Neural cell (in vitro differentiated cells): Measurements from ENCODE around the gene SWI5. TPM values are rescaled to one million over a fixed set of nuclear protein-coding genes. Genes with fewer than 3 reads are reported as not detected.

Source experiments
- H2AFZ ChIP-seq: fragments of 200-600, 300-800 bp; sonication (generic), shearing (Covaris generic); 2 replicates; pipeline ENCODE4 v1.6.0; 2014; ENCODE audit warnings: low read depth, mild to moderate bottlenecking, antibody characterized with exemption, low read length, moderate library complexity
- H3F3A ChIP-seq: fragments of 200-600 bp; shearing (Covaris generic); 2 replicates; pipeline ENCODE4 v1.6.1; 2016; ENCODE audit warnings: mild to moderate bottlenecking, moderate library complexity, mixed read lengths, antibody characterized with exemption, low read length; ENCODE audit not compliant: insufficient read depth, poor library complexity, severe bottlenecking
- H3K27ac ChIP-seq: fragments of 200-600, 300-800 bp; sonication (generic), shearing (Covaris generic); 2 replicates; pipeline ENCODE4 v1.5.1; 2014; ENCODE audit warnings: mild to moderate bottlenecking, low read length, moderate library complexity
- H3K27me3 ChIP-seq: fragments of 300-800, 200-600 bp; sonication (generic), shearing (Covaris generic); 2 replicates; pipeline ENCODE4 v1.6.0; 2014; ENCODE audit warnings: mild to moderate bottlenecking, low read depth, low read length, moderate library complexity; ENCODE audit not compliant: insufficient read depth
- H3K36me3 ChIP-seq: fragments of 300-800, 200-600 bp; sonication (generic), shearing (Covaris generic); 2 replicates; pipeline ENCODE4 v1.5.1; 2014; ENCODE audit warnings: mild to moderate bottlenecking, antibody characterized with exemption, low read length, moderate library complexity; ENCODE audit not compliant: insufficient read depth
- H3K4me2 ChIP-seq: fragments of 300-800, 200-600 bp; sonication (generic), shearing (Covaris generic); 2 replicates; pipeline ENCODE4 v1.6.0; 2014; ENCODE audit warnings: mild to moderate bottlenecking, low read length
- H3K4me3 ChIP-seq: fragments of 300-800, 200-600 bp; sonication (generic), shearing (Covaris generic); 2 replicates; pipeline ENCODE4 v1.5.1; 2014; ENCODE audit warnings: mild to moderate bottlenecking, low read length, moderate library complexity
- H3K79me2 ChIP-seq: fragments of 200-600 bp; shearing (Covaris generic); replicated peaks from 2 replicates; pipeline ENCODE4 v1.6.0; 2014; ENCODE audit warnings: mild to moderate bottlenecking, low read length, moderate library complexity; ENCODE audit not compliant: insufficient read depth
- H3K9ac ChIP-seq: fragments of 300-800, 200-600 bp; sonication (generic), shearing (Covaris generic); 2 replicates; pipeline ENCODE4 v1.6.1; 2016; ENCODE audit warnings: mild to moderate bottlenecking, low read length, mixed read lengths
- H3K9me2 ChIP-seq: fragments of 200-600 bp; shearing (Covaris generic); 2 replicates; pipeline ENCODE4 v1.6.1; 2016; ENCODE audit warnings: mild to moderate bottlenecking, low read length, mixed read lengths; ENCODE audit not compliant: insufficient read depth
- H3K9me3 ChIP-seq: fragments of 200-600, 300-800 bp; sonication (generic), shearing (Covaris generic); 2 replicates; pipeline ENCODE4 v1.6.1; 2016; ENCODE audit warnings: mild to moderate bottlenecking, mixed run types, low read length, moderate library complexity, mixed read lengths
- H4K20me1 ChIP-seq: fragments of 200-600 bp; shearing (Covaris generic); 2 replicates; pipeline ENCODE4 v1.6.1; 2016; ENCODE audit warnings: mild to moderate bottlenecking, mixed run types; ENCODE audit not compliant: insufficient read depth
- EP300 ChIP-seq: fragments of 450-650 bp; conservative IDR thresholded peaks from 2 replicates; pipeline ENCODE4 v1.6.1; 2014; ENCODE audit warnings: antibody characterized with exemption, mild to moderate bottlenecking, moderate library complexity; ENCODE audit not compliant: poor library complexity, severe bottlenecking
- EZH2 ChIP-seq: fragments of 200-600, 300-800 bp; shearing (Covaris generic), sonication (generic); IDR thresholded peaks from 2 replicates; pipeline ENCODE4 v1.6.1; 2014; ENCODE audit warnings: antibody characterized with exemption, low read length, borderline replicate concordance, mild to moderate bottlenecking; ENCODE audit not compliant: insufficient read depth, poor library complexity, severe bottlenecking
- MXI1 ChIP-seq: fragments of 450-650 bp; conservative IDR thresholded peaks from 2 replicates; pipeline ENCODE4 v1.6.1; 2014; ENCODE audit warnings: antibody characterized with exemption, mild to moderate bottlenecking; ENCODE audit not compliant: poor library complexity, severe bottlenecking
- POLR2AphosphoS5 ChIP-seq: IDR thresholded peaks from 2 replicates; pipeline ENCODE4 v1.6.1; 2012
- RAD21 ChIP-seq: fragments of 450-650 bp; conservative IDR thresholded peaks from 2 replicates; pipeline ENCODE4 v1.6.1; 2014; ENCODE audit warnings: antibody characterized with exemption, mild to moderate bottlenecking, moderate library complexity
- SMC3 ChIP-seq: fragments of 450-650 bp; conservative IDR thresholded peaks from 2 replicates; pipeline ENCODE4 v1.6.1; 2014; ENCODE audit warnings: antibody characterized with exemption, mild to moderate bottlenecking, moderate library complexity; ENCODE audit not compliant: poor library complexity
- TAF1 ChIP-seq: IDR thresholded peaks from 2 replicates; pipeline ENCODE4 v1.6.1; 2012; ENCODE audit warnings: low read depth
- polyA plus RNA-seq: library from polyadenylated mRNA; depleted of rRNA; stranded (reverse); fragments of >200 nt; gene quantifications from 2 replicates; pipeline ENCODE4 v1.2.3, GENCODE V29; 2014
- TF ChIP-seq, protein P1 (sequence below): fragments of 450-650 bp; IDR thresholded peaks from 2 replicates; pipeline ENCODE4 v1.5.1; 2014; ENCODE audit warnings: antibody characterized with exemption, mild to moderate bottlenecking, moderate library complexity; ENCODE audit not compliant: poor library complexity, severe bottlenecking
- TF ChIP-seq, protein P2 (sequence below): IDR thresholded peaks from 2 replicates; pipeline ENCODE4 v1.6.1; 2012; ENCODE audit warnings: borderline replicate concordance

Gene SWI5
- polyA plus RNA-seq, 1 donor from 2014 or later = 67.1 TPM

DNA sequence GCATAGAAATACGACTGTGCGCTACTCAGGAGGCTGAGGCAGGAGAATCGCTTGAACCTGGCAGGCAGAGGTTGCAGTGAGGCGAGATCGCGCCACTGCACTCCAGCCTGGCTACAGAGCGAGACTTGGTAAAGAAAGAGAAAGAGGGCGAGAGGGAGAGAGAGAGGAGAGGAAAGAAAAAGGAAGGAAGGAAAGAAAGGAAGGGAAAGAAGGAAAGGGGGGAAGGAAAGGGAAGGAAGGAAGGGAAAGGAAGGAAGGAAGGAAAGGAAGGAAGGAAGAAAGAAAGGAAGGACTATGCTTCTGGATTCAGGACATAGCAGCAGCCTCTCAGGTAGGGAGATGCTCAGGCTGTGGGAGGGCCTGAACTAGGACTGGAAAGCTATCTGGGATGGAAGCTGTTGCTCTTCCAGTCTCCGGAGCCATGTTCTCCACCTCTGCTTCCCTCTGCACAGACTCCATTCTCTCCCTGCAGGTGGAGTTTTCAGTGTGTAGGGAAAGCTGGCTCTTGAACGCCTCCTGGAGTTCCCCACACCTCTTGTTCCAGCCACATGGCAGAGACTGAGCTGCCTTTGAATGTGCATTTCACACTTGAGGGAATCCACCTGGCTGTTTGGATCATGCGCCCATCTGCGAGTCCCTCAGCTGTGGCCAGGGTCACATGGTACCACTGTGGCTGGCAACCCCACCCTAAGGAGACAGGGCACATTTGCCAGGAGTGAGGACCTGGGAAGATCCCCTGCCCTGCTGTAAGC, 9.1 kb downstream of the SWI5 start:
- Histone ChIP-seq H3K27me3 (no peaks in the 10 kb centered on the region), H3K4me2 (no peak overlapping the region), H3K4me3 (no peak overlapping the region), H3K27ac (no peak overlapping the region), H3K9ac (no peak overlapping the region), H3K36me3 (peaks cover 4% of the 10 kb centered on the region), H3K9me3 (no peaks in the 10 kb centered on the region), H3K79me2 (no peaks in the 10 kb centered on the region), H3F3A (no peaks in the 10 kb centered on the region), H4K20me1 (no peaks in the 10 kb centered on the region), H2AFZ (no peak overlapping the region), H3K9me2 (no peaks in the 10 kb centered on the region)
- no peak for TF ChIP-seq RAD21
- TF ChIP-seq, protein P1, sequence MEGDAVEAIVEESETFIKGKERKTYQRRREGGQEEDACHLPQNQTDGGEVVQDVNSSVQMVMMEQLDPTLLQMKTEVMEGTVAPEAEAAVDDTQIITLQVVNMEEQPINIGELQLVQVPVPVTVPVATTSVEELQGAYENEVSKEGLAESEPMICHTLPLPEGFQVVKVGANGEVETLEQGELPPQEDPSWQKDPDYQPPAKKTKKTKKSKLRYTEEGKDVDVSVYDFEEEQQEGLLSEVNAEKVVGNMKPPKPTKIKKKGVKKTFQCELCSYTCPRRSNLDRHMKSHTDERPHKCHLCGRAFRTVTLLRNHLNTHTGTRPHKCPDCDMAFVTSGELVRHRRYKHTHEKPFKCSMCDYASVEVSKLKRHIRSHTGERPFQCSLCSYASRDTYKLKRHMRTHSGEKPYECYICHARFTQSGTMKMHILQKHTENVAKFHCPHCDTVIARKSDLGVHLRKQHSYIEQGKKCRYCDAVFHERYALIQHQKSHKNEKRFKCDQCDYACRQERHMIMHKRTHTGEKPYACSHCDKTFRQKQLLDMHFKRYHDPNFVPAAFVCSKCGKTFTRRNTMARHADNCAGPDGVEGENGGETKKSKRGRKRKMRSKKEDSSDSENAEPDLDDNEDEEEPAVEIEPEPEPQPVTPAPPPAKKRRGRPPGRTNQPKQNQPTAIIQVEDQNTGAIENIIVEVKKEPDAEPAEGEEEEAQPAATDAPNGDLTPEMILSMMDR = no peak
- TF ChIP-seq TAF1 = no peak
- no peak for TF ChIP-seq EP300
- no peak for TF ChIP-seq MXI1

DNA sequence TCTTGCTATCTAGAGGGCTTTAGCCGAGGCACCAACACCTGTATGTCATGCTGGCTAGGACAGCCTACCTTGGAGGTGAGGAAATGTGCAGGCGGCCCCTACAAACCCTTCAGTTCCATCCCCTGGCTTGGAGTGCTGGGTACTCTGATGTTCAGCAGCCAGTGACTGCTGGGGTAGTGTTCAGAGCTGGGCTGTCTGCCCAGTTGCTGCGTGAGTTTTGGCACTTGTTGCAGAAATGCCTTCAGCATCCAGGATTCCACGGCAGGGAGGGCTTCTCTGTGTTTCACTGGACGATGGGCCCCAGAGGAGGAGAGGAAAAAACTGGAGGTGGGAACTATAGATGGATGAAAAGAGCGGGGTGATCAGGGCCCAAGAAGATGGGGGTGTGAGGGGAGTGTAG, 10.4 kb downstream of the SWI5 start:
- H3K4me2 ChIP-seq = no peak overlapping the region
- peaks cover 4% of the 10 kb centered on the region for H3K36me3 ChIP-seq
- H3K9me2 ChIP-seq = no peaks in the 10 kb centered on the region
- H3K9ac ChIP-seq = no peak overlapping the region
- no peaks in the 10 kb centered on the region for H4K20me1 ChIP-seq
- no peaks in the 10 kb centered on the region for H3K9me3 ChIP-seq
- no peaks in the 10 kb centered on the region for H3K79me2 ChIP-seq
- no peak overlapping the region for H3K4me3 ChIP-seq
- H3F3A ChIP-seq = no peaks in the 10 kb centered on the region
- no peaks in the 10 kb centered on the region for H3K27me3 ChIP-seq
- TF ChIP-seq, protein P2, sequence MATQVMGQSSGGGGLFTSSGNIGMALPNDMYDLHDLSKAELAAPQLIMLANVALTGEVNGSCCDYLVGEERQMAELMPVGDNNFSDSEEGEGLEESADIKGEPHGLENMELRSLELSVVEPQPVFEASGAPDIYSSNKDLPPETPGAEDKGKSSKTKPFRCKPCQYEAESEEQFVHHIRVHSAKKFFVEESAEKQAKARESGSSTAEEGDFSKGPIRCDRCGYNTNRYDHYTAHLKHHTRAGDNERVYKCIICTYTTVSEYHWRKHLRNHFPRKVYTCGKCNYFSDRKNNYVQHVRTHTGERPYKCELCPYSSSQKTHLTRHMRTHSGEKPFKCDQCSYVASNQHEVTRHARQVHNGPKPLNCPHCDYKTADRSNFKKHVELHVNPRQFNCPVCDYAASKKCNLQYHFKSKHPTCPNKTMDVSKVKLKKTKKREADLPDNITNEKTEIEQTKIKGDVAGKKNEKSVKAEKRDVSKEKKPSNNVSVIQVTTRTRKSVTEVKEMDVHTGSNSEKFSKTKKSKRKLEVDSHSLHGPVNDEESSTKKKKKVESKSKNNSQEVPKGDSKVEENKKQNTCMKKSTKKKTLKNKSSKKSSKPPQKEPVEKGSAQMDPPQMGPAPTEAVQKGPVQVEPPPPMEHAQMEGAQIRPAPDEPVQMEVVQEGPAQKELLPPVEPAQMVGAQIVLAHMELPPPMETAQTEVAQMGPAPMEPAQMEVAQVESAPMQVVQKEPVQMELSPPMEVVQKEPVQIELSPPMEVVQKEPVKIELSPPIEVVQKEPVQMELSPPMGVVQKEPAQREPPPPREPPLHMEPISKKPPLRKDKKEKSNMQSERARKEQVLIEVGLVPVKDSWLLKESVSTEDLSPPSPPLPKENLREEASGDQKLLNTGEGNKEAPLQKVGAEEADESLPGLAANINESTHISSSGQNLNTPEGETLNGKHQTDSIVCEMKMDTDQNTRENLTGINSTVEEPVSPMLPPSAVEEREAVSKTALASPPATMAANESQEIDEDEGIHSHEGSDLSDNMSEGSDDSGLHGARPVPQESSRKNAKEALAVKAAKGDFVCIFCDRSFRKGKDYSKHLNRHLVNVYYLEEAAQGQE = no peak
- TF ChIP-seq, protein P1 = no peak
- no peak for TF ChIP-seq RAD21
- no peak for TF ChIP-seq POLR2AphosphoS5
- no peak for TF ChIP-seq MXI1
- no peak for TF ChIP-seq EP300
- no peak for TF ChIP-seq SMC3
- TF ChIP-seq TAF1 = no peak
- TF ChIP-seq EZH2 = no peak
- no peak overlapping the region for H3K27ac ChIP-seq
- no peak overlapping the region for H2AFZ ChIP-seq
